ENCODE results near the gene SOX9. TPM values are rescaled to one million over a fixed set of nuclear protein-coding genes. Genes with fewer than 3 reads are reported as not detected.

The SOX9 gene
- total RNA-seq, 1 donor from 2014 or later = 1.6 TPM

DNA sequence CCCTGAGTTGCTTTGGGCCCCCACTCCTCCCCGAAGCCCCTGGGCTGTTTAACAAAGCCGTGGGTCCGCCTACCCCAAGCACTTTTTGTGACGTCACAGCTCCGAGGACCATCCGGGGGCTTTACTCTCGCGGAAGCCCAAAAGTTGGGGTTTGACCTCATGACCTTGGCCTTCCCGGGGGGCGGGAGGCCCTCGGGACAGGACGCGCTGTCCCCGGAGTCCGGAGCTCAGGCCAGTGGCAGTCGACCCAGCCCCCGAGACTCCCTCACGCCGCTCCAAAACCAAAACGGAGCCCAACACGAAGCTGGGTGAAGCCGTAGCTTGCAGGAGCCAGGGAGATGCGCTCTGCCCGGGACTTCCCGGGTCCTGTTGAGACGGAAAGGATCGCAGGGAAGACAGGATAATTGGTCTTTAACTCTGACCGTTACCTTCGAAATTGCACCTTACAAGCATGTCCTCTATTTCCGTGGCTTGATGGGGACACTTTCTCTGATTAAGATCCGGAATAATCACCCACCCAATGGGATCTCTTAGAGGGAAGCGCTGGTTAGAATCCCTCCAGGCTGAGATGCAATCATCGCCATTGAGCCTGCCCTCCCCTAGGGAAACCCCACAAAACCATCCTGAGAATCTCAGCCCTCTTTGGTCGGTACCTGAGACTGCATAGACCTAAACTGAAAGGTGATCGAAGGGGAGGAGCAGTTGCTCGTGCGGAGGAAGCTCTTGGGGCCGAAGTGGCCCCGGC, 4.9 kb upstream of the SOX9 start:
- H3K27me3 Mint-ChIP-seq (ENCODE audit: unreplicated experiment) = peaks cover 23% of the 10 kb centered on the region
- H3K4me1 Mint-ChIP-seq (ENCODE audit: low read depth, unreplicated experiment) = peaks cover 5% of the 10 kb centered on the region
- no peaks in the 10 kb centered on the region for H3K36me3 Mint-ChIP-seq (ENCODE audit: unreplicated experiment)
- DNase-seq = peak; percentile 31
- no peak for TF ChIP-seq CTCF (IDR thresholded peaks at IDR 0.05; ENCODE audit: partially characterized antibody, unreplicated experiment)
- peak overlapping the region; percentile 72 for H3K4me3 Mint-ChIP-seq (ENCODE audit: unreplicated experiment)
- H3K9me3 Mint-ChIP-seq (ENCODE audit: unreplicated experiment) = peaks cover 7% of the 10 kb centered on the region
- H3K27ac Mint-ChIP-seq (ENCODE audit: unreplicated experiment) = no peak overlapping the region

DNA sequence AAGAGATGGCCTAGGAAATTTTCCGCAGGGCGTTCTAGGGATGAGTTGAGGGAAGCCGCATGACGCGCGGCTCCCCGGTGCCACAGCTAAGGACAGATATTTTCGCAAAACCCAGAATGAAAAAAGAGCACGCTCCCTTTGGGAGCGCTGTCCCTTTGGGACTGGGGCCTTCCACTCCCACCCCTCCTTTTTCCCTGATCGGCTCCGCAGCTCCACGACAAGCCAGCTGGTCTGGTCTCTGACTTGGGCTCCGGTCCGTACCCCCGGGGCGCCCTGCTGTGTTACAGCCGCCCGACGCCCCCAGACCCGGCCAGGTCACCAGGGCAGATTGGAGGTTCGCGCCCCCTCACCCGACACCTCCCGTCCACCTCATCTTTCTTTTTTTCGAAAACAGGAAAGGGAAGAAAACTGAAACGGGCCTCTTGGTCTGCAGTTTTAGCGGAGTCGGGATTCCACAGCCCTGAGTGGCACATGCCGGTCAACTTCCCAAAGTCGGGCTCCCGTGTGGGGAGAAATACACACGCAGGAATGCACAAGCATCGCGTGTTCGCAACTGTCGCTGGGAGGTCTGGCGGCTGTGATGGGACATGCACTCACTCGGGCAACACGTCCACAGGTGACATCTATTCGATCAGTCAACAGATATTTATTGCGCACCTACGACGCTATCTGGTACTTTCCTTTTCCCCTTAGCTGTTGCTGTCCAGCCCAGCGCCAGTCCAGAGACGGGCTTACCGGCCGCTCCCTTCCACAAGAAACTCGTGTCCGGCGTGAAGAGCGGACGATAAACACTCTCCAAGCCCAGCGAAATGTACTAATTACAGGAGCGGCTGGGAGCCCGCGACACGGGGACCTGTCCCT, 3.9 kb upstream of the SOX9 start:
- peaks cover 3% of the 10 kb centered on the region for H3K4me1 Mint-ChIP-seq (ENCODE audit: low read depth, unreplicated experiment)
- peaks cover 25% of the 10 kb centered on the region for H3K27me3 Mint-ChIP-seq (ENCODE audit: unreplicated experiment)
- peaks cover 7% of the 10 kb centered on the region for H3K9me3 Mint-ChIP-seq (ENCODE audit: unreplicated experiment)
- H3K4me3 Mint-ChIP-seq (ENCODE audit: unreplicated experiment) = peak overlapping the region; percentile 72
- H3K27ac Mint-ChIP-seq (ENCODE audit: unreplicated experiment) = no peak overlapping the region
- no peaks in the 10 kb centered on the region for H3K36me3 Mint-ChIP-seq (ENCODE audit: unreplicated experiment)
- no peak for TF ChIP-seq CTCF (IDR thresholded peaks at IDR 0.05; ENCODE audit: partially characterized antibody, unreplicated experiment)
- DNase-seq = no peak

DNA sequence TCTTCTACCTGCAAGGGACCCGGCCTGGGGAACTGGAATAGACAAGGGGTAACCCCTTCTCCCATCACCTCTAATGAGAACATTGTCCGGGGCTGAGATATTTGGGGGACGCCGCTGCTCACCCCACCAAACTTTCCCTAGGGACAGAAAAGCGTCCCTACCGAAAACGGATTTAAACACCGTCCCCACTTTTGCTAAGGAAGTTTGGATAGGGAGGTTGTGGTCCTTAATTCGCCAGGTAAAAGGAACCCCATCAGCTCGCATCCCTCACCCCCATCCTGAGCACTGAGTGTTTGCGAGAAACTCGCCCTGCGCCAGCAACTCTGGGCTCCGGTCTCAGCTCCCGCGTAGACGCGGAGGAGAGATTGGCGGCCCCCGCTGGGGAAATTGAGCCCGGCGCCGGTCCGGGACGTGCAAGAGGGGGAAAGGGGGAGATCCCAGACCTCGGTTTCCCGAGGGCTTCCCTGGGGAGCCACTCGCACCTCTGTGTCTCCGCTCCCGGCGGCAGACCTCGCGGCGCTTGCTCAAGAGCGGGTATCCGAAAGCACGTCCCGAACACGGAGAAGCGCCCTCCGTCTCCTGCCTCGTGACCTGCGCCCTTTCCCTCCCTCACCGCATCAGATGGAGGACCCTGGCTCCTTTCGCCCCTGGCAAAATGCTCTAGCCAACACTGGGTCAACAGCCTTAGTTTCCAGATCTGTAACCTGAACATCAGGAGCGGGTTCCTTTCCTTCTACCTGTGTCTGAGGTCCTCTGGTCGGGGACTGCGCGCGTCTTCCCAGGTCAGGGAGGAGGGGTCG, 3.1 kb upstream of the SOX9 start:
- Mint-ChIP-seq H3K4me1 (ENCODE audit: low read depth, unreplicated experiment) (peaks cover 6% of the 10 kb centered on the region), H3K9me3 (ENCODE audit: unreplicated experiment) (peaks cover 7% of the 10 kb centered on the region), H3K4me3 (ENCODE audit: unreplicated experiment) (peak overlapping the region; percentile 83), H3K36me3 (ENCODE audit: unreplicated experiment) (no peaks in the 10 kb centered on the region), H3K27ac (ENCODE audit: unreplicated experiment) (no peak overlapping the region), H3K27me3 (ENCODE audit: unreplicated experiment) (peaks cover 25% of the 10 kb centered on the region)
- peak; percentile 46 for DNase-seq
- TF ChIP-seq CTCF (IDR thresholded peaks at IDR 0.05; ENCODE audit: partially characterized antibody, unreplicated experiment) = no peak

- Mint-ChIP-seq H3K36me3 (ENCODE audit: unreplicated experiment) (peaks cover 4% of the 10 kb centered on the region), H3K27me3 (ENCODE audit: unreplicated experiment) (peaks cover 28% of the 10 kb centered on the region), H3K4me1 (ENCODE audit: low read depth, unreplicated experiment) (peaks cover 9% of the 10 kb centered on the region), H3K9me3 (ENCODE audit: unreplicated experiment) (peaks cover 5% of the 10 kb centered on the region), H3K4me3 (ENCODE audit: unreplicated experiment) (peak overlapping the region; percentile 83), H3K27ac (ENCODE audit: unreplicated experiment) (no peak overlapping the region)
- DNase-seq = peak; percentile 71
- peak; percentile 98 for TF ChIP-seq CTCF (IDR thresholded peaks at IDR 0.05; ENCODE audit: partially characterized antibody, unreplicated experiment)
Observed at GRCh38 chr17:72118335-72119076, 2.3 kb upstream of the SOX9 start.

Data from glutamatergic neuron (in vitro differentiated cells).